HUES48 (cell line): ENCODE data around the gene TRIM3.

Source experiments
- H3K27ac ChIP-seq: one replicate; pipeline ENCODE4 v1.7.0; 2013; ENCODE audit warnings: low read depth, low read length, inconsistent platforms
- H3K27me3 ChIP-seq: 2 replicates; pipeline ENCODE4 v1.6.1; 2013; ENCODE audit warnings: mild to moderate bottlenecking, low read length; ENCODE audit not compliant: control insufficient read depth, insufficient read depth
- H3K36me3 ChIP-seq: 2 replicates; pipeline ENCODE4 v1.6.1; 2013; ENCODE audit warnings: low read length; ENCODE audit not compliant: control insufficient read depth, insufficient read depth
- H3K4me1 ChIP-seq: 2 replicates; pipeline ENCODE4 v1.6.1; 2013; ENCODE audit warnings: mild to moderate bottlenecking, low read length; ENCODE audit not compliant: control insufficient read depth, insufficient read depth
- H3K4me3 ChIP-seq: 2 replicates; pipeline ENCODE4 v1.5.1; 2013; ENCODE audit warnings: mild to moderate bottlenecking, low read depth, low read length
- H3K9ac ChIP-seq: 2 replicates; pipeline ENCODE4 v1.6.1; 2013; ENCODE audit warnings: mild to moderate bottlenecking, low read depth, low read length, moderate library complexity
- H3K9me3 ChIP-seq: 2 replicates; pipeline ENCODE4 v1.6.1; 2013; ENCODE audit warnings: low read length; ENCODE audit not compliant: control insufficient read depth, insufficient read depth

Gene TRIM3

GRCh38 chr11:6438979-6439571 is 34.7 kb downstream of the TRIM3 start:
- Histone ChIP-seq H3K36me3 (no peaks in the 10 kb centered on the region), H3K9ac (no peak overlapping the region), H3K27ac (no peak overlapping the region), H3K27me3 (no peaks in the 10 kb centered on the region), H3K4me3 (no peak overlapping the region), H3K9me3 (no peaks in the 10 kb centered on the region), H3K4me1 (peaks cover 3% of the 10 kb centered on the region; the same call in 1 of the 2 replicates)

DNA sequence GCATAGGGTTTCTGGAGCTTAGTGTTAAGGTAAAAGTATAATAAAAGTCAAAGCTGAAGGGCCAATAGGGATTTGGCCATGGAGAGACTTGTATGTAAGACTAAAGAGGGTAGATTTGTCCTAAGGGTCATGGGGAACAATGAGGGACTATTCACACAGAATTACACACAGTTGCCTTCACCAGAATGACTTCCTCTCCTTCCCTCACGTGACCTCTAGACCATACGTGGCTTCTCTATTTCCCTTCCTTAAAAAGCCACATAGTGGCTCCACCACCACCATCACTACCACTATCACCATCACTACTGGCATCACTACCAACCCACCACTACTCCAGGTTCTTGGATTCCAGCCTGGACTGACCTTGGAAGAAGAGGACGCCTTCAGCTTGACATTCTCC is 35.7 kb downstream of the TRIM3 start:
- Histone ChIP-seq H3K9me3 (no peaks in the 10 kb centered on the region), H3K27me3 (no peaks in the 10 kb centered on the region), H3K27ac (no peak overlapping the region), H3K9ac (no peak overlapping the region), H3K36me3 (no peaks in the 10 kb centered on the region), H3K4me1 (no peaks in the 10 kb centered on the region), H3K4me3 (no peak overlapping the region)

DNA sequence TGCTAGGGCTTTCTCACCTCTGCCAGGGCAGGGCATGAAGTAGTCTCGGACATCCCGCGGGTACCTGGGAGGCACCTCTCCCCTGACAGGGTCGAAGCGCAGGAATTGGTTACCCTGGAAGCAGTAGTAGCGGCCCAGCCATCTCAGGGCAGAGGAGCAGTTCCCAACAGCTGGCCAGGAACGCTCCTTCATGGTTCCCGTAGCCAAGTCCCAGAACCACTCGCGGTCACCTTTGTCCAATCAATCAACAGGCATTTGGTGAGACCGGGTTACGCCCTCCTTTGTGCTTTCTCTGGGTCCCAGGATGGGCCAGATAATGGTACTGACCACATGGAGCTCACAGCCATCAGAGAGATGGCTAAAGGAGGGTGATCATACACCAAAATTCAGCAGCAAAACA is 36.3 kb downstream of the TRIM3 start:
- Histone ChIP-seq H3K9ac (no peak overlapping the region), H3K4me1 (no peaks in the 10 kb centered on the region), H3K27me3 (no peaks in the 10 kb centered on the region), H3K9me3 (no peaks in the 10 kb centered on the region), H3K36me3 (no peaks in the 10 kb centered on the region), H3K27ac (no peak overlapping the region), H3K4me3 (no peak overlapping the region)

- H3K27me3 ChIP-seq, result no peaks in the 10 kb centered on the region
- H3K36me3 ChIP-seq, result no peaks in the 10 kb centered on the region
- H3K9ac ChIP-seq, result no peak overlapping the region
- no peak overlapping the region for H3K27ac ChIP-seq
- H3K4me3 ChIP-seq, result no peak overlapping the region
- H3K4me1 ChIP-seq, result no peaks in the 10 kb centered on the region
- no peaks in the 10 kb centered on the region for H3K9me3 ChIP-seq
Observed at GRCh38 chr11:6433998-6434660, 39.6 kb downstream of the TRIM3 start.

- Histone ChIP-seq H3K9me3 (no peaks in the 10 kb centered on the region), H3K9ac (no peak overlapping the region), H3K27ac (no peak overlapping the region), H3K4me3 (no peak overlapping the region), H3K27me3 (no peaks in the 10 kb centered on the region), H3K36me3 (no peaks in the 10 kb centered on the region), H3K4me1 (peaks cover 6% of the 10 kb centered on the region)
Observed at GRCh38 chr11:6431861-6432260, 41.9 kb downstream of the TRIM3 start.

- Histone ChIP-seq H3K27me3 (no peaks in the 10 kb centered on the region), H3K4me3 (no peak overlapping the region), H3K4me1 (peaks cover 6% of the 10 kb centered on the region), H3K9me3 (no peaks in the 10 kb centered on the region), H3K9ac (no peak overlapping the region), H3K27ac (no peak overlapping the region), H3K36me3 (no peaks in the 10 kb centered on the region)
Observed at GRCh38 chr11:6427516-6427915, 46.2 kb downstream of the TRIM3 start.

- no peak overlapping the region for H3K9ac ChIP-seq
- no peaks in the 10 kb centered on the region for H3K36me3 ChIP-seq
- no peaks in the 10 kb centered on the region for H3K9me3 ChIP-seq
- H3K4me3 ChIP-seq, result no peak overlapping the region
- peaks cover 3% of the 10 kb centered on the region; the same call in 1 of the 2 replicates for H3K4me1 ChIP-seq
- H3K27ac ChIP-seq, result no peak overlapping the region
- peaks cover 18% of the 10 kb centered on the region for H3K27me3 ChIP-seq
Observed at GRCh38 chr11:6420677-6421076, 53.1 kb downstream of the TRIM3 start.

- Histone ChIP-seq H3K27ac (no peak within 1 kb of the TSS), H3K4me3 (peak within 1 kb of the TSS; percentile 85)
Observed at GRCh38 chr11:6419009-6419631, 54.6 kb downstream of the TRIM3 start, which contains the start of gene APBB1. Gene APBB1 (minus strand): TSS chr11:6419094. CDS start chr11:6411347, 7,747 bp downstream.

DNA sequence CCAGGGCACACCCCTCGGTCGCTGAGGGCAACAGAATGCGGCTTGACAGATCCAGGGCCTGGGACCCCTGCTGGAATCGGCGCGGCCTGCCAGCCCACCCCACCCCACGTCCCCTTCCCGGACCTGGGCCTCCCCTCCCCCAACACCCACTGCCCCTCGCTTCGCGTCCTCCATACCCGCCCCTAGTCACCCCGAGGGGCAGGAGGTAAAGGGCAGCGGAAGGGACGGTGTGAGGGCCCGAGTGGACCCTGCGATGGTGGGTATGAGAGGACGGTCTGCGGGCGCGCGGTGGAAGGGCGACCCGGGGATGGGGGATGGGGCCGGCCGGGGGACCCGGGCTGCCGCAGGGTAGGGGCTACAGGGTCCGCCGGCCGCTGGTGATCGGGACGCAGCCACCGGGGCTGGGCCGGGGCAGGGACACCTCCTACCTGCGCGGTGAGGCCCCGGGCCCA is 55.2 kb downstream of the TRIM3 start:
- no peak overlapping the region for H3K27ac ChIP-seq

More at GRCh38 chr11:6419009-6419631, 54.6 kb downstream of the TRIM3 start, which contains the start of gene APBB1:
- peaks cover 3% of the 10 kb centered on the region; the same call in 1 of the 2 replicates for H3K4me1 ChIP-seq
- H3K9me3 ChIP-seq, result no peaks in the 10 kb centered on the region
- H3K36me3 ChIP-seq, result no peaks in the 10 kb centered on the region
- H3K27me3 ChIP-seq, result peaks cover 18% of the 10 kb centered on the region
- peak within 1 kb of the TSS; percentile 60; the same call in 1 of the 2 replicates for H3K9ac ChIP-seq

DNA sequence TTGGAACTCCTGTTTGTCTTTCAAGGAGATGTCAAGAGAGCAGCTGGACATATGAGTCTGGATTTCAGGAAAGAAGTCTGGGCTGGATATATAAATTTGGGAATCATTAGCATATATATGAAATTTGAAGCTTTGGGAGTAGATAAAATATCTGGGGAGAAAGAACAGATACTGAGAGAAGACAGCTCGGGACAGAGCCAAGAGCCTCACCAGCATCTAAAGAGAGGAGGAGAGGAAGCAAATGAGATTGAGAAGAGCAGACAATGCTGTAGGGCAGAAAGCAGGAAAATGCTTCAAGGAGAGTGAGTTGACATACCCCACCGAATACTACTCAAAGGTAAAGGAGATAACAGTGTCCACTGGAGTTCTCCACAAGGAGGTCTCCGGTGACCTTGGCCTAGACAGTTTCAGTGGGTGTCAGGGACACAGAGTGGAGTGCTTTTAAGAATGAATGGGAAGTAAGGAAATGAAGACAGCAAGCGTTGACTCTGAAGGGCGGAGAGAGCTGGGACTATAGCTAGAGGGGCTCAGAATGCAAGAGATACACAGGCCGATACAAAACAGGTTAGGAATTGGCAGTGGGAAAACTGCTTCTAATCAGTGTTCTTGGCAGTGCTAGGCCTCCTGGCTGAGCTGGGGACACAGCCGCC is 55.7 kb downstream of the TRIM3 start:
- Histone ChIP-seq H3K4me1 (peaks cover 3% of the 10 kb centered on the region; the same call in 1 of the 2 replicates), H3K36me3 (no peaks in the 10 kb centered on the region), H3K9ac (0 out of 2 replicates have a peak overlapping the region, but pooled peaks have one; percentile 43), H3K27ac (no peak overlapping the region), H3K9me3 (no peaks in the 10 kb centered on the region), H3K27me3 (peaks cover 18% of the 10 kb centered on the region), H3K4me3 (peak overlapping the region; percentile 85)

More for the DNA sequence above, 55.2 kb downstream of the TRIM3 start:
- Histone ChIP-seq H3K27me3 (peaks cover 18% of the 10 kb centered on the region), H3K9ac (peak overlapping the region; percentile 43; the same call in 1 of the 2 replicates), H3K4me3 (peak overlapping the region; percentile 85), H3K4me1 (peaks cover 3% of the 10 kb centered on the region; the same call in 1 of the 2 replicates), H3K36me3 (no peaks in the 10 kb centered on the region), H3K9me3 (no peaks in the 10 kb centered on the region)
